COLO829 (cell line): ENCODE measurements around the gene TTLL13.
A peak's percentile ranks its signal among the peaks of the same experiment; 100 is the strongest.
"Not testable (repeated sequence)": the region's sequence is repeated elsewhere in the genome, so short reads cannot be mapped to it uniquely, and the experiment has no call there.

ENCODE experiments used
- DNase-seq: peaks from one replicate; pipeline ENCODE4 v3.0.0; 2012; ENCODE audit warnings: low spot score

Gene TTLL13

DNA sequence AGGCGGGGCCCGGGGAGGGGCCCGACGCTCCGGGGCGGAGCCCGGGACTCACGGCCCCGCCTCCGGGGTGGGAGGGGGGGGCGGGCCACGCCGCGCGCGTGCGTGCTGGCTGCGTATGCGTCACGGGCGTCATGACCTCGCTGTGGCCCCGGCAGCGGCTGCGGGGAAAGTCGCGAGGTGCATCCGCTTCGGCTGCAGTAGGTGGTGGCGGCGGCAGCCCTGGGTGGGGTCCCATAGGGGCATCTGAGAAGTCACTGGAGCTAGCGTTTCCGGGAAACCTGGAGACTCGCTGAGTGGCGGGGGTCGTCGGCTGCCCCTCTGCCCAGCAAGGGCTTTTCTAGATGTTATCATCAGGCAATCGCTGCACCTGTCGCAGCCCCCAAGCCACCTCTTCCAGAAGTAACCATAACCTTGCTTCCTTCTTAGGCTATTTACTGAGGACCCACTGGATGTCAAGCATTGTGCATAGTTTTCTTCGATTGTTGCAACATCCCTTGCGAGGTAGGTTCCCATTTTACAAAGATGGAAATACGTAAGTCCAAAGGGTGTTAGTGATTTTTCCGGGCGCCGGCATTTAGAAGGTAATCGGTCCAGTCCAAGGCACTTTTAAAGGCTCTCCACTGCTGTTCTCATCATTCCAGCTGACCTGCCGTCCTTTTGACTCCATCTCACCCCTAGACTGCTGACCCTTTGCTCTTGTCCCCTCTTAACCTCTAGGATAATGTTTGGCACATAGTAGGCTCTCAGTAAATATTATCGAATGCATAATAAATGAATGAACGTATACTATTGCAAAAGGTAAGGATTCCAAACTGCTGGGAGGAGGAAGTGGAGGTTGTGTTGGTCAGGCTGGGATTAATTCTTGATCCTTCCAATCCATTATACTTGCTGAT lies 15.0 kb upstream of the TTLL13 start, which contains the start of gene GDPGP1:
TSS of gene GDPGP1 (plus strand) at position 114 of the 893 bp plus-strand sequence. CDS start 6,700 bp downstream, outside the sequence.
- peak; percentile 99 for DNase-seq

DNA sequence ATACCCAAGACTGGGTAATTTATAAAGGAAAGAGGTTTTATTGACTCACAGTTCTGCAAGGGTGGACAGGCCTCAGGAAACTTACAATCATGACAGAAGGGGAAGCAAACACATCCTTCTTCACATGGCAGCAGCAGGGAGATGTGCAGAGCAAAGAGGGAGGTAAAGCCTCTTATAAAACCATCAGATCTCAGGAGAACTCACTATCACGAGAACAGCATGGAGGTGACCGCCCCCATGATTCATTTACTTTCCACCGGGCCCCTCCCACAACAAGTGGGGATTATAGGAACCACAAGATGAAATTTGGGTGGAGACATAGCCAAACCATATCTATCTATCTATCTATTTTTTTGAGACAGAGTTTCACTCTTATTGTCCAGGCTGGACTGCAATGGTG lies 10.0 kb upstream of the TTLL13 start:
- no peak for DNase-seq

DNA sequence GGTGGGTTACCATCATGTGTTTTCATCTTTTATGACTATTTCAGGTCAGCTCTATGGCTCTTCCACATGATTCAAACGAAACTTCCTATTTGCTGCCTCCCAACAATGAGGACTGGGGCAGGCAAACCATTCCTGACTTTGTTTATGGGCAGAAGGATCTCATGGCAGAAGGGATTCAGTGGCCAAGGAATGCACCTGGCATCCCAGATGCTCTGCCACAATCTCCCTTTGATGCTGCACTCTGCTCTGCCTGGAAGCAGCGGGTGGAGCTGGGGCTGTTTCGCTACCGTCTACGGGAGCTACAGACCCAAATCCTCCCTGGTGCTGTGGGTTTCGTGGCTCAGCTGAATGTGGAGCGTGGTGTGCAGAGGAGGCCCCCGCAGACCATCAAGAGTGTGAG lies 8.5 kb upstream of the TTLL13 start:
- DNase-seq = no peak

DNA sequence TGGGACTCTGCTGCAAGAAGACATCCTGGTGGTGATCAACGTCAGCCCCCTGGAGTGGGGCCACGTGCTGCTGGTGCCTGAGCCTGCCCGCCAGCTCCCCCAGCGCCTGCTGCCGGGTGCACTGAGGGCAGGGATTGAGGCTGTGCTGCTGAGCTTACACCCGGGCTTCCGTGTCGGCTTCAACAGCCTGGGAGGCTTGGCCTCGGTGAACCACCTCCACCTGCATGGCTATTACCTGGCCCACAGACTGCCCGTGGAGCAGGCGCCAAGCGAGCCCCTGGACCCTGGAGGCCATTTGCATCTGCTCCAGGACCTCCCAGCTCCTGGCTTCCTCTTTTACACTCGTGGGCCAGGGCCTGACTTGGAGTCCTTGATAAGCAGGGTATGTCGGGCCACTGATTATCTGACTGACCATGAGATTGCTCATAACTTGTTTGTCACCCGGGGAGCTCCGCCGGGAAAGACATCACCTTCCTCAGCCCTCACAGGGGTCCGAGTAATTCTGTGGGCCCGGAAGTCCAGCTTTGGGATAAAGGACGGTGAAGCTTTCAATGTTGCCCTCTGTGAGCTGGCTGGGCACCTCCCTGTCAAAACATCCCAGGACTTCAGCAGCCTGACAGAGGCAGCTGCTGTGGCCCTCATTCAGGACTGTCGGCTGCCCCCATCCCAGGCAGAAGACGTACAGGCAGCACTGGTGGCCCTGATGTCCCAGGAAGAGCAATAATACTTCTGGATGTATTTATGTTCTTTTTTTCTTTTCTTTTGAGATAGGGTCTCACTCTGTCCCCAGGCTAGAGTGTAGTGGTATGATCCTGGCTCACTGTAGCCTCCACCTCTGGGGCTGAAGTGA lies 7.8 kb upstream of the TTLL13 start:
- DNase-seq = no peak

DNA sequence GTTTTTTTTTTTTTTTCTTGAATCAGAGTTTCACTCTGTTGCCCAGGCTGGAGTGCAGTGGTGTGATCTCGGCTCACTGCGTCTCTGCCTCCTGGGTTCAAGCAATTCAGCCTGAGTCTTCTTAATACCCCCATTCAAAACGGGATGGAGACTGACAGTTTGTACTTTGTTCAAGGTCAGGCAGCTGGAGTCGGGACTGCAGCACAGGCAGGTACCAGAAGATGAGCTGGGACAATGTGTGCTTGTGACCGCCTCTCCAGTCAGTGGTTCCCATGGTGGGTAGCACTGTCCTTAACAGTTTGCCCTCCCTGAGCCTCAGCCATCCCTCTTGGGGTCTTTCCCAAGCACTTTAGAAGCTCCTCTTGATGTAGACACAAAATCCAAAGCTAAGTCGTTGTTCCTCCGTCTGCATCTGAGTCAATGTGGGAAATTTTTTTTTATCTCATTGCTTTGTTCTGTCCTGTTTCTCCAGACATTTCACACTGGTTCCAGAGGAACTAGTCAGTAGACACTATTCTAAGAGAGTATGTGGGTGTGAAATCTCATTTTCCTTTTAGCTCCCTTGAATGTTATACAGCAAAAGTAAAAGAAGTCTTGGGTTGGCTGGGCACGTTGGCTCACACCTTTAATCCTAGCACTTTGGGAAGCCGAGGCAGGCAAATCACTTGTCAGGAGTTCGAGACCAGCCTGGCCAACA lies 5.3 kb upstream of the TTLL13 start:
- no peak for DNase-seq

DNA sequence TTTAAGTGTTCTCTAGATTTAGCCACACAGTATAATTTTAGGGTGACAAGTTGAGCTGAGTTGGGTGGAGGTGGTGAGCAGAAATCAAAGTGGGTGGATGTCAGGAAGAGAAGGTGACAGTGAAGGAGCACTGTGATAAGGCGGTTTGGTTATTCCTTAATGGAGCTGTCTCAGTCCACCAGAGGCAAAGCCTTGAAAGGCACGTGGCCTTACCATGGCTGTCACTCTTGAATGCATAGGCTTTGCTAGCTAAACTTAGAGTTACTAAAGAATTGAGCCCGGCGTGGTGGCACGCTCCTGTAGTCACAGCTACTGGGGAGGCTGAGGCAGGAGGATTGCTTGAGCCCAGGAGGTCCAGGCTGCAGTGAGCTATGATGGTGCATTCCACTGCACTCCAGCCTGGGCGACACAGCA lies 560 bp upstream of the TTLL13 start:
- no peak for DNase-seq

DNA sequence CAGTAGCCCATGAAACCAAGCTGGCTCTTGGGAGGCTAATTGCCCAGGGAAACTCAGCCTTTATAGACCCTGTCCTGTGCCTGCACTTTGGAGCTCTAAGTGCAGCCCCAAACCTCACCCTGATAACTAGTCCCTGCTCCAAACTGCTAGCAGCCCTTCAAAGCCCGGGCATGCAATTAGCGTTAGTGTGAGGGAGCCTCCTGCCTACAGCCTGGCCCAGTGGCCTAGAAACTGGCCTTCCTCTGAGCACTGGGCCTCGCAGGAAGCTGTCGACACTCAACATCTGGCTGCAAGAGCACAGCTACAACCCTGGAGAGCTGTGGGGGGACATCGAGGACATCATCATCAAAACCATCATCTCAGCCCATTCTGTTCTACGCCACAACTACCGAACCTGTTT lies 8.4 kb downstream of the TTLL13 start:
- no peak for DNase-seq

DNA sequence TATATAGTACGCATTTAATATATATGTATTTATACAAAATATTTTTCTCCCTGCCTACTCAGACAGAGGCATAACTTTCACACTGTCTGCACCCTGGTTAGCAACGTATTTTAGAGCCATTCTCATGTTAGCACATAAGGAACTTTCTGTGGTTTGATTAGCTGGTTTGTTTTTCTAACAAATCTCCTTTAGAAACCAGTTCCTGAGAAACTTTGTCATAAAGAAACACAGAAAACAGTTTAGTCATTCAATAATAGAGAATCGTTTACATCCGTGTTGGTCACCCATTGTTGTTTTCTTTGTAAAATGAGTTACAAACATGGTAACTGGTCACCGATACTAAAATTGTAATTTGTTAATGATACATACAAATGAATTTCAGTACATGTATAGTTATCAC lies 10.2 kb downstream of the TTLL13 start:
- no peak for DNase-seq

DNA sequence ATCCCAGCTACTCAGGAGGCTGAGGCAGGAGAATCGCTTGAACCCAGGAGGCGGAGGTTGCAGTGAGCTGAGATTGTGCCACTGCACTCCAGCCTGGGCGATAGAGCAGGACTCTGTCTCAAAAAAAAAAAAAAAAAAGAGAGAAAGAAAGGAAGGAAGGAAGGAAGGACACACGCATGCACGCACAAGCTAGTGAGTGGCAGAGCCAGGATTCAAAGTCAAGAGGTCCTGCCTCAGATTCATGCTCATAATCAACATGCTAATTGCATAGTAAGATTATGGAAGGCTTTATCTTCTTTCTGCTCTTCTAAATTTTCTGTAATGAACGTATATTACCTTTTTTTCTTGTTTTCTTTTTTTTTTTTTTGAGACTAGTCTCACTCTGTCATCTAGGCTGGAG lies 11.4 kb downstream of the TTLL13 start:
- not testable (repeated sequence) for DNase-seq

DNA sequence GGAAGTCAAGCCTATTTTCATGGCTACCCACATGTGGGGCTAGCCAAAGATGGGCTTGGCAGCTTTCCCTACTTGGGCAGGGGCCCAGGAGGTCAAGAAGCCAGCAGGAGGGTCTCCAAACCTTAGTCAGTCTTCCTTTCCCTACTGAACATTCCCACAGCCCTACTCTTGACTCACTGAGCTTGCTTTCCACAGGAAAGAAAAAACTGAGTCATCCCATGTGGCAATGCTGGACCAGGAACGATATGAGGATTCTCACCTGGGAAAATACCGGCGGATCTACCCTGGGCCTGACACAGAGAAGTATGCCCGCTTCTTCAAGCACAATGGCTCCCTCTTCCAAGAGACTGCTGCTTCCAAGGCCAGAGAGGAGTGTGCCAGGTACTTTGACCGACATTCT lies 12.5 kb downstream of the TTLL13 start:
- no peak for DNase-seq

DNA sequence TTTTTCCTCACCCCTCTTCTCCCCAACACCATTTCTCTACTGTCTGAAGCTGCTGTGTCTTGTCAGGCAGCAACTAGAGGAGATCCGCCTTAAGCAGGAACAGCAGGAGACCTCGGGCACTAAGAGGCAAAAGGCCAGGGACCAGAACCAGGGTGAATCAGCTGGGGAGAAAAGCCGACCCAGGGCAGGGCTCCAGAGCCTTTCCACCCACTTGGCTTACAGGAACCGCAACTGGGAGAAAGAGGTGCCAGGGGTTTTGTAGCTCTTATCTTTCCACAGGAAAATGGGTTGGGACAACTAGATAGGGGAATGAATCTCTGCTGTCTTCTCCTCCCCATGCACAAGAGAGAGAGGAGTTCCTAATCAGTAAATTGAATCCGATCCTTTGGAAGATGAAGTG lies 13.1 kb downstream of the TTLL13 start:
- DNase-seq = no peak

DNA sequence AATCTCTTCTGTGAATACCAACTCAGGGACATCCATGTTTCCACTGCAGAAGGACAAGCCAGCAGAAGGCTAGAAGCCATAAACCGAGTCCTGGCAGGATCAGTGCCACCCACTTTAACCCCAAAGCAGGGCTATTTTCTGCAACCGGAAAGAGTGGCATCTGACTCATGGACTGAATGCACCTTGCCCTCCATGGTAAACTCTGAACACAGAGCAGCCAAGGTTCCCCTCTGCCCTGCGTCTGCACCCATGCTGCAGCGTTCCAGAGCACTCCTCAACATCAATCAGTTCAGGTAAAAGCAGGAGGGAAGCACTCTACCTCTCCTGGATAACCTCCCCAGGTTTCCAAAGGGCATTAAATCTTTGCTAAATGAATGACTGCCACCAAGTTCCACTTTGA lies 15.3 kb downstream of the TTLL13 start:
- no peak for DNase-seq

DNA sequence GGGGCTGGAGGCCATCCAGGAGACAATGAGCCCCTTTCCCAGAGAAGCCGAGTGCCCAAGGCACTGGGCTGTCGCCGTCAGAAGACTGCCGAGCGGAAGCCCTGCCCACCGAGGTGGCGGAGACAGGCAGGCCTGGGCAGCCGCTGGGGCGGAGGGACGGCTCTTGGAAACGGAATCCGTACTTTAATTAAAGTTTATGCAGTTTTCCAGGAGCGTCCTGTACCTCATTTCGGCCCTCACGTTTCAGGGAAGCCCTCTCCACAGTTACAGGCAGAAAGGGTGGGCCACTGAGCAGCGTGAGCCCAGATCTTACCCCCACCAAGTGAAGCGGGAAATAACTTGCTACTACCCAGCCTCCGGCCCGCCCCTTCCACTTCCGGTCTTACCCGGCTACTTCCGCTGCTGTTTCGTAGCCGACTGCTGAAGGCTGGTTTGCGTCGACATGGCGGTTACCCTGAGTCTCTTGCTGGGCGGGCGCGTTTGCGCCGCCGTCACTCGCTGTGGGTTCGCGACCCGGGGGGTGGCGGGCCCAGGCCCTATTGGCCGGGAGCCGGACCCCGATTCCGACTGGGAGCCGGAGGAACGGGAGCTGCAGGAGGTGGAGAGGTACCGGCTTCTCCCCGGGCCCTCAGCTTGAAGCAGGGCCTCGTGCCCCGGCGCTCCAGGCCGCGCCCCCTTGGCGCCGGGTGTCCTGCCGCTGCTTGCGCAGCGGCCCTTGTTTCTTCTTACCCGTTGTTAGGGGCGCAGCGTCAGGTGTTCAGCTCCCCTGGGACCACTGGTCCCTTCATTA lies 16.1 kb downstream of the TTLL13 start, which contains the start of gene NGRN:
TSS of gene NGRN (plus strand) at position 402 of the 790 bp plus-strand sequence. CDS start at position 443, 41 bp downstream.
- DNase-seq = peak; percentile 86

DNA sequence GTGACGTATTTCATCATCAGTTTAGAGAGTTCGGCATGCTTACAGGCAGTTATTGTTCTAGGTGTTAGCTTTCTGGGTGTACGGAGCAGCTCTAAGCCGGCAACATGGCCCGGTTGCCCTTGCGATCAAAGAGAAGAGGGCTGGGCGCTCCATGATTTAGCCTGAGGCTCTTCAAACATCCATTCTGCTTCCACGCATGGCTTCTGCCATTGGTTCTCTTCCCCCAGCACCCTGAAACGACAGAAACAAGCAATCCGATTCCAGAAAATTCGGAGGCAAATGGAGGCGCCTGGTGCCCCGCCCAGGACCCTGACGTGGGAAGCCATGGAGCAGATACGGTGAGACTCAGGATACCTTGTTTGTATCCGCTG lies 16.7 kb downstream of the TTLL13 start:
- DNase-seq = peak; percentile 31

DNA sequence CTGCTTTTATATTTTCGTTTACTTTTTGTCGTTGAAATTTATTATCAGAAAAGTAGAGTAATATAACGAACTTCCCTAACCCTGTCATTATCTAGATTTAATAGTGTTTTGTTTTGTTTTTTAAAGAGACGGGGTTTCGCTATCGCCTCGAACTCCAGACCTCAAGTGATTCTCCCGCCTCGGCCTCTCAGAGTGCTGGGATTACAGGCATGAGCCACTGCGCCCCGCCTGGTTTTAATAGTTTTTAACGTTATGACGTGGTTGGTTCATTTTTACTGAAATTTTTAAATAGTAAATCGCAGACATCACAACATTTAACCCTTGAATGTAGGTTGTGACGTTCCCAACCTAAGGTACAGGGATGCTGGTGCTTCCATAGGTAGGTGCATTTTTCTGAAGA lies 17.1 kb downstream of the TTLL13 start:
- no peak for DNase-seq

DNA sequence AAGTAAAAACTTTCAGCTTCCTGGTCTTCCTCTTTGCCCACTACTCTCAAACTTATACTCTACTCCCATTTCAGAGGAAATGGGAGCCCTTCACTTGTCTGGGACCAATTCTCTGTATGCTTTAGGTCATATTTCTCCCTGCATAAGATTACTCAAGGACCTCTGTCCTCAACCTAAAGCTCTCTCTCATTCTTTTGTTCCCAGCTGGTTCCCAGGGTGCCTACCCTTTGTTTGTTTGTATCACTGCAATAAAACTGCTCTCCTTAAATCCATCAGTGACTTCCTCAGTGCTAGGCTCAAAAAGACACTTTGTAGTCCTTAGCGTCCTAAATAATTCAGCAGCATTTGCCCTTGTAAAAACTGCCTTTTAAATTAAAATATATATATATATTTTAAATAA lies 19.1 kb downstream of the TTLL13 start:
- no peak for DNase-seq

DNA sequence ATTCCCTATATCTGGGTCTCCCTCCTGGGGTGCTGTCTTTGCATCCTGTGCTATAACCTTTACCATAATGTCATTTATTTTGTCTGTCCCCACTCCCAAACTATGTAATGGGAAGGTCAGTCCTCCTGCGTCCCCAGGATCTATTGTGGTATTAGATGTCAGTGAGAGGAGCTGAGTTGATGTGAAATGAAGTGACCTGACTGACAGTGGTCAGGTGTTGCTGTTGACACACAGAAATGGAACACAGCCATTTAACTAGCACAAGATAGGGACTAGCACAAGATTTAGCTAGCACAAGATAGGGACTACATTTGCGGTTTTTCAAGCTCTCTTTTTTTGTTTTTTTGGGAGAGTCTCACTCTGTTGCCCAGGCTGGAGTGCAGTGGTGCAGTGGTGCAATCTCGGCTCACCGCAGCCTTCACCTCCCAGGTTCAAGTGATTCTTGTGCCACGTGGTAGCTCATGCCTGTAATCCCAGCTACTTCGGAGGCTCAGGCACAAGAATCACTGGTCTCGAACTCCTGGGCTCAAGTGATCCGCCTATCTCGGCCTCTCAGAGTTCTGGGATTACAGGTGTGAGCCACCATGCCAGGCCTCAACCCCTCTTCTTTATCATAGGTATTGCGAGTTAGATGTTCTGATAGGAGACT lies 21.3 kb downstream of the TTLL13 start:
- DNase-seq = no peak

DNA sequence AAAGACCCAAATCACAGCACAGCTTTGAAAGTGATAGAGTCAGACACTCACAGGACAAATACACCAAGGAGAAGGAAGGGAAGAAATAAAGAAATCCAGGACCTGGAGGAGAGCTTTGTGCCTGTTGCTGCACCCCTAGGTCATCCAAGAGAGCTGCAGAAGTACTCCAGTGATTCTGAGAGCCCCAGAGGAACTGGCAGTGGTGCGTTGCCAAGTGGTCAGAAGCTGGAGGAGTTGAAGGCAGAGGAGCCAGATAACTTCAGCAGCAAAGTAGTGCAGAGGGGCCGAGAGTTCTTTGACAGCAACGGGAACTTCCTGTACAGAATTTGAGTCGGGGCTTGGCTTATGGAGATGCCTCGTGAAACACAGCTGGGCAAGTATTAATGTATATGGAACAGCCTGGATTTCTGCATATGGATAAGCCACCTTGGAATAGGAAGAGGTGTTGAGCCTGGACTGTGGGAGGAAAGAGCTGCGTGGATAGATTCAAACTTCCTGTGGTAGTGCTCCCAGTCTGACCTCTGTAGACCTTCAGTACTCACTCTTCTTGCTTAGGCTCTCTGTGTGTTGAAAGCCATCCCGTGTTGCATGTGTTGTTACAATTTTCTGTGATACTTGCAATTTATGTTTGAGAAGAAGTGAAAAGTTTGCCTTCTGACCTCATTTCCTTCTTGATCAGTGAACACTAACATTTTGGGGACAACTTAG lies 22.3 kb downstream of the TTLL13 start:
- DNase-seq = no peak

DNA sequence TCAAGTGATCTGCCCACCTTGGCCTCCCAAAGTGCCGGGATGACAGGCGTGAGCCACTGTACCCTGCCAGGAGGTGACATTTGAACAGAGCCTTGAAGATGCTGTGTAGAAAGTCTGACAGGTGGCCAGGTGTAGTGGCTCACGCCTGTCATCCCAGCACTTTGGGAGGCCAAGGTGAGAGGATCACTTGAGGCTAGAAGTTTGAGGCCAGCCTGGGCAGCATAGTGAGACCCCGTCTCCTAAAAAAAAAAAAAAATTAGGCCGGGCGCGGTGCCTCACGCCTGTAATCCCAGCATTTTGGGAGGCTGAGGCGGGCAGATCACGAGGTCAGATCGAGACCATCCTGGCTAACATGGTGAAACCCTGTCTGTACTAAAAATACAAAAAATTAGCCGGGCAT lies 29.1 kb downstream of the TTLL13 start:
- DNase-seq = not testable (repeated sequence)

DNA sequence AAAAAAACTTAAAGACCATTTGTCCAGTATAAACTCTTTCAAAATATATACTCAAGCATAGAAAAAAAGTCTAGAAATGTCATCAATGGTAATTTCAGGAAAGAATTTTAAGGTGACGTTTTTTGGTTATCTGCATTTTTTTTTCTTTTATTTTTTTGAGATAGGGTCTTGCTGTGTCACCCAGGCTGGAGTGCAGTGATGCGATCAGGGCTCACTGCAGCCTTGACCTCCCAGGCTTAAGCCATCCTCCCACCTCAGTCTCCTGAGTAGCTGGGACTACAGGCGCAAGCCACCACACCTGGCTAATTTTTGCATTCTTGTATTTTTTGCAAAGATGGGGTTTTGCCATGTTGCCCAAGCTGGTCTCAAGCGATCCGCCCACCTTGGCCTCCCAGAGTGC lies 31.4 kb downstream of the TTLL13 start:
- not testable (repeated sequence) for DNase-seq
